Measurements from ENCODE around the gene FOXG1.

The FOXG1 gene

DNA sequence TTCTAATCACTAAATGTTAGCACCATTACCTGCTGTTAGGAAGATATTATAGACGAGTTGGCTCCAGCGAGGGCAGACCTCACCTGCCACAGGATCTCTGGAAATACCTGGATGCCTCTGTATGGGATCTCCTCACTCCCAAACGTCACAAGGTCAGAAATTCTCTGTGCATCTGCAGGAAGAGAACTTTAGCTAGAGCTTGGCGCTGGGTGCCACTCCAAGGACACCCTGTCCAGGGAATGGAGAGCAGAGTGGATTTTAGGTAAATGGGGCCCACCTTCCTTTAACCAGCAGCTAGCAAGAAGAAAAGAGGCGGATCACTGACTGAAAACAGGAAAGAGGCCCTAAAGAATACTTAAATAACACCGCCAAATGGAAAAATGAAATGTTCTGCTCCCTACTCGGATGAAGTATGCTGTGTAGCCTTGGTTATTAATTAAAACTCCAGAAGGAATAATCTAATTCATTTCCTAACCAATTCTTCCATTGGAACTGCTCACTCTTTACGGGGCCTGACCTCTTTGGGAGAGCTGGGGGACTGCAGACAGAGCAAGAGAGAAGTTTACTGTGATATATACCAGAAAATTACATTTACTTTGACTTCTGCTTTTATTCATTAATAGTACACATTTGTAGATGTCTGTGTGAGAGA lies 4.2 kb upstream of the FOXG1 start:
- TF ChIP-seq, protein P1, sequence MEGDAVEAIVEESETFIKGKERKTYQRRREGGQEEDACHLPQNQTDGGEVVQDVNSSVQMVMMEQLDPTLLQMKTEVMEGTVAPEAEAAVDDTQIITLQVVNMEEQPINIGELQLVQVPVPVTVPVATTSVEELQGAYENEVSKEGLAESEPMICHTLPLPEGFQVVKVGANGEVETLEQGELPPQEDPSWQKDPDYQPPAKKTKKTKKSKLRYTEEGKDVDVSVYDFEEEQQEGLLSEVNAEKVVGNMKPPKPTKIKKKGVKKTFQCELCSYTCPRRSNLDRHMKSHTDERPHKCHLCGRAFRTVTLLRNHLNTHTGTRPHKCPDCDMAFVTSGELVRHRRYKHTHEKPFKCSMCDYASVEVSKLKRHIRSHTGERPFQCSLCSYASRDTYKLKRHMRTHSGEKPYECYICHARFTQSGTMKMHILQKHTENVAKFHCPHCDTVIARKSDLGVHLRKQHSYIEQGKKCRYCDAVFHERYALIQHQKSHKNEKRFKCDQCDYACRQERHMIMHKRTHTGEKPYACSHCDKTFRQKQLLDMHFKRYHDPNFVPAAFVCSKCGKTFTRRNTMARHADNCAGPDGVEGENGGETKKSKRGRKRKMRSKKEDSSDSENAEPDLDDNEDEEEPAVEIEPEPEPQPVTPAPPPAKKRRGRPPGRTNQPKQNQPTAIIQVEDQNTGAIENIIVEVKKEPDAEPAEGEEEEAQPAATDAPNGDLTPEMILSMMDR (IDR thresholded peaks at IDR 0.05; ENCODE audit: low read depth, low read length, missing control alignments) = no peak
- H3K4me3 ChIP-seq (ENCODE audit: low read depth, low read length) = no peak overlapping the region
- DNase-seq (ENCODE audit: low read depth) = no peak

DNA sequence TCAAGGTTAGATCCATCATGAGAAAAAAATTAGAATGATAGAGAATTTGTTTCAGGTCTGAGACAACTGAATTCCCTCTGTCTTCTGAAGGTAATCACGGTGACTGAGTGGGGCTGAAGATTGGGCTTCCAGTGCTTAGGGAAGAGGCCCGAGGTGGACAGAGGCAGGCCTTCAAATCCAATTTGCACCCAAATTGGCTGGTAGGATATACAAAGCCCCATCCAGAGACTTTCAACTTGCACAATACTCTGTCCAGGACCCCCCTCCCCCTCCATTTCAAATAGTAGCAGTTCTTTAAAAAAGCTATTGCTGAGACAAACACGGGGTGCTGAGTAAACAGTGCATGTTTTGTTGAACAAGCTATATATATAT lies 3.6 kb upstream of the FOXG1 start:
- no peak overlapping the region for H3K4me3 ChIP-seq (ENCODE audit: low read depth, low read length)
- DNase-seq (ENCODE audit: low read depth) = no peak
- TF ChIP-seq, protein P1 (IDR thresholded peaks at IDR 0.05; ENCODE audit: low read depth, low read length, missing control alignments) = no peak

DNA sequence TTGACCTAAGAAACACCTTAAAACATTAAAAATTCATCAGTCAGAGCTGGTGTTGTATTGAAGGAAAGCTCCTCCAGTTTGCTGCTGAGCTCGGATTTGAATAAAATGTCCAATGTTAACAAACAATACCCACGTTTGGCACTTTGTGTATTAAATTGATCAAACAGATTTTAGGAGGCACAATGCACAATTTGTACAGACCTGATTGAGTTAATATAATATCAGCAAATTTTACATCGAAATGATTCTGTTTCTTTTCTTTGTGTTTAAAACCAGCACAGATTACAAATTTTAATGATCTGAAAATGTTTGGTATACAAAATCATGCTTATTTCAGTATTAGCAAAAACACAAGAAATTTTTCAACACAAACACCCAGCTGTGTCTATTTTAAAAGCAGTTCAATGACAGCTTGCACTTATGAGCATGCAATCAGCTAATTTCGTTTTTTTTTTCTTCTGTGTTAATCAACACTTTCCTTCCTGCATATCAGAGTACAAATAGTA lies 2.8 kb upstream of the FOXG1 start:
- no peak for DNase-seq (ENCODE audit: low read depth)
- no peak overlapping the region for H3K4me3 ChIP-seq (ENCODE audit: low read depth, low read length)
- TF ChIP-seq, protein P1 (IDR thresholded peaks at IDR 0.05; ENCODE audit: low read depth, low read length, missing control alignments) = no peak

DNA sequence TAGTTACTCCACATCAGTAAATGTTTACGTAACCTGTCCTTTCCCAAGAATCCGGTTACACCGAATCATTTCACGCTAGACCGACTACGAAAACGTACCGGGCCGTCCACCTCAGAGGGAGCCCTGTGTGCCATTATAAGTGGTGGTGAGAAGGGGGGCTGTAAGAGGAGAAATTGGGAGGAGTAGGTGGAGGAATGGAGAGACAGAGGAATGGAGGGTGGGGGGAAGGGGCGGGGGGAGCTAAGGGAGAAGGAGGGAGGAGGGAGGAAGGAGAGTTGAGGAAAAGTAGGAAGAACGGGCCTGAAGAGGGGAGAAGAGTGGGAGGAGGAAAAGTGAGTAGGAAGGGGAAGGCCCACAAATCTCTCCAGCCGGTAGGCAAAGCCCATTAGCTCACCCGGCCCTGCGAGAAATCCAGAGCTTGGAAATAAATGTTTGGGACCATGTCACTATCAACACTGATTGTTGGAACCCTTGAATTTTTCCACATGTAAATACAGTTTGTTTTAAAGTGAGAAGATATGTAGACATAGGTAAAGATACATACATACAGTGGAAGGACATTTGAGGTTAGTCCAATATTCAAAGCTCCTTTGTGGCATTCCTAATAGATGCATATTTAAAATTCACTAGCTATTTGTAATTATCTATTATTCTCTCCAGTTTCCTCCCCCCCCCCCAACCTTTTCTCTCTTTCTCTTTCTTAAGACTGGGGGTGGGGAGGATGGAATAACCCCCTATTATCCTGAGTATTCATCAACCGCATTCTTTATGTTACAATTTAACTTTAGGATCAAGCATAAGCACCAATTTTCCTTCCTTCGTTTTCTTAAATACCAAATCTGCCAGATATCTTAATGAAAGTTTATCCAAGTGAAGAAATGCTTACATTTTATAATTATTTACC lies 2.1 kb upstream of the FOXG1 start:
- DNase-seq (ENCODE audit: low read depth) = no peak
- H3K4me3 ChIP-seq (ENCODE audit: low read depth, low read length) = no peak overlapping the region

DNA sequence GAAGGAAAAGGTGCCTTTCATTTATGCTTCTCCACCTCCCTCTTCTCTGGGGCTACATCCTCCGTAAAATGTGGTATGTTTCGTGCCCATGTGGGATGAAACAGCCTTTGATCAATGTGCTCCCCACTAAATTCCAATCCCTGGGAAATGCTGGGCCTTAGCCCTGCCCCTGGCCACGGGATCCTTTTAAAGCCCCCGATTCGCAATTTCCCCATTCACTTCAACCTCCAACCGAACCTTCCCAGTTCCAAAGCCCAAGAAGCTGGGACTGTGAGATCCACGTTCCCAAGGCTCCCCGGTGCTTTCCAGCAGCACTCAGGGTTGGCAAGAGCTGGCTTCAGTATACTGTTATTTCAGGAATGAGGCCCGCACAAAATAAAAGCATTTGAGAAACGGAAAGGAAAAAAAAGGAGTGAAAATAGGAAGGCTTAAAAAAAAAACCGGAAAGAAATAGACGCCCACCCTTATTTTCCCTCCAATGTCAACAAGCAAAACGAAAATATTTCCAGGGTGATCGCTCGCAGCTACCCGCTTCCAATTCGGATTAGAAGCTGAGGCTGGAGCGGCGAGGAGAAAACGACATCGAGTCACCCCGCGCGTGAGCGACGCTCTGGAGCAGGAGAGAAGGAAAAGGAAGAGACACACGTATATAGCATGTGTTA lies 1.3 kb upstream of the FOXG1 start:
- H3K4me3 ChIP-seq (ENCODE audit: low read depth, low read length) = no peak overlapping the region
- DNase-seq (ENCODE audit: low read depth) = no peak
- TF ChIP-seq, protein P1 (IDR thresholded peaks at IDR 0.05; ENCODE audit: low read depth, low read length, missing control alignments) = no peak

More for the DNA sequence above, 2.1 kb upstream of the FOXG1 start:
- TF ChIP-seq, protein P1 (IDR thresholded peaks at IDR 0.05; ENCODE audit: low read depth, low read length, missing control alignments) = no peak

DNA sequence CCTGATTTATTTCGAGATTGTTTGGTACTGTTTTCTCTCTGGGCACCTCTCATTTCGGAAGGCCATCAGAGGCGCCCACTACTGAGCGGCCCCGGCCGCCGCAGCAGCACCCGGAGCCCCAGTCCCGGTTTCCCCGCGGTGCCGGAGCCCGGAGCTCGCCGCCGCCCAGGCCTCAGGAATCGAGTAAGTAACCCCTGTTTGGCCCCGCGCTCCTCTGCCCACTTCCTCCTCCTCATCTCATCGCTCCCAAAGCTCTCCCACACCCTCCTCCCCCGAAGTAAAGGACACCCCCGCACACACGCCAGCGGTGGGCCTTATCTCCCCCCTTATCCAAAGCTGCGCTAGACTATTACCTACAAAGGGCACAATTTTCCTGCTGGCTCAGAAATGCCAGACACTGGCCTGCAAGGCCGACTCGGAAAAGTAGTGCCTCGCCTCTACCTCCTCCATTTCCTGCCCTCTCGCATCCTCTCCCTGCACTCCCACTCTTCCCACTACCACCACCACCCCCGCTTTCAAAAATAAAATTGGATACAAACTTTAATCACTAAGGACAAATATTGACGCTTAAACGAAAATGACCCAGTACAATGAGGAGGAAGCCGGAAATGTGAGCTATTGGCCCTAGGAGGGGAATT lies 637 bp upstream of the FOXG1 start:
- DNase-seq (ENCODE audit: low read depth) = no peak
- TF ChIP-seq, protein P1 (IDR thresholded peaks at IDR 0.05; ENCODE audit: low read depth, low read length, missing control alignments) = no peak
- no peak overlapping the region for H3K4me3 ChIP-seq (ENCODE audit: low read depth, low read length)
